NT2/D1 (cell line): ENCODE measurements around the gene UBE2Q1.

Source experiments
- DNase-seq: peaks from one replicate; pipeline ENCODE4 v3.0.0-alpha.2; 2011; ENCODE audit warnings: low read depth, low spot score
- H3K27me3 ChIP-seq: 2 replicates; pipeline ENCODE4 v1.6.0; 2011; ENCODE audit warnings: mild to moderate bottlenecking; ENCODE audit not compliant: insufficient read length, insufficient read depth
- H3K36me3 ChIP-seq: 2 replicates; pipeline ENCODE4 v1.6.1; 2011; ENCODE audit warnings: mild to moderate bottlenecking, low read length, mixed read lengths; ENCODE audit not compliant: insufficient read depth, insufficient read length
- H3K4me1 ChIP-seq: 2 replicates; pipeline ENCODE4 v1.5.1; 2011; ENCODE audit not compliant: insufficient read depth, insufficient read length
- H3K4me3 ChIP-seq: 2 replicates; pipeline ENCODE4 v1.5.1; 2011; ENCODE audit warnings: low read depth; ENCODE audit not compliant: insufficient read length
- H3K9ac ChIP-seq: 2 replicates; pipeline ENCODE4 v1.6.0; 2011; ENCODE audit warnings: low read depth; ENCODE audit not compliant: insufficient read length
- H3K9me3 ChIP-seq: 2 replicates; pipeline ENCODE4 v1.5.1; 2011; ENCODE audit warnings: mild to moderate bottlenecking, low read length; ENCODE audit not compliant: insufficient read depth
- SUZ12 ChIP-seq: IDR thresholded peaks from 2 replicates; pipeline ENCODE4 v1.6.1; 2011; ENCODE audit not compliant: insufficient read length, insufficient read depth; ENCODE audit errors: extremely low read depth
- YY1 ChIP-seq: IDR thresholded peaks from 2 replicates; pipeline ENCODE4 v1.6.1; 2011; ENCODE audit not compliant: insufficient read length, insufficient read depth
- ZNF274 ChIP-seq: IDR thresholded peaks from 2 replicates; pipeline ENCODE4 v1.6.1; 2011; ENCODE audit warnings: mild to moderate bottlenecking, low read depth, low read length

UBE2Q1 gene

GRCh38 chr1:154577346-154578057 lies 19.0 kb upstream of the UBE2Q1 start:
- H3K9ac ChIP-seq, result no peak overlapping the region
- H3K36me3 ChIP-seq, result peaks cover 62% of the 10 kb centered on the region
- no peak for DNase-seq
- H3K4me1 ChIP-seq, result peaks cover 15% of the 10 kb centered on the region
- no peaks in the 10 kb centered on the region for H3K9me3 ChIP-seq
- TF ChIP-seq SUZ12 (no peak), ZNF274 (no peak), YY1 (no peak)
- no peaks in the 10 kb centered on the region for H3K27me3 ChIP-seq
- H3K4me3 ChIP-seq, result no peak overlapping the region

- no peaks in the 10 kb centered on the region for H3K9me3 ChIP-seq
- H3K27me3 ChIP-seq, result peaks cover 2% of the 10 kb centered on the region
- H3K36me3 ChIP-seq, result peaks cover 49% of the 10 kb centered on the region
- TF ChIP-seq ZNF274, result no peak
- no peak for TF ChIP-seq YY1
- TF ChIP-seq SUZ12, result no peak
- no peak overlapping the region for H3K9ac ChIP-seq
- no peak overlapping the region for H3K4me3 ChIP-seq
- no peak for DNase-seq
- peaks cover 20% of the 10 kb centered on the region for H3K4me1 ChIP-seq
These were observed 17.6 kb upstream of the UBE2Q1 start for GRCh38 chr1:154575951-154576566.

GRCh38 chr1:154575147-154575927 lies 16.9 kb upstream of the UBE2Q1 start:
- Histone ChIP-seq H3K4me3 (no peak overlapping the region), H3K27me3 (peaks cover 6% of the 10 kb centered on the region), H3K9me3 (no peaks in the 10 kb centered on the region), H3K36me3 (peaks cover 42% of the 10 kb centered on the region), H3K4me1 (peaks cover 20% of the 10 kb centered on the region), H3K9ac (no peak overlapping the region)
- no peak for DNase-seq
- TF ChIP-seq SUZ12, result no peak
- TF ChIP-seq YY1, result no peak
- no peak for TF ChIP-seq ZNF274

GRCh38 chr1:154574716-154575115 lies 16.3 kb upstream of the UBE2Q1 start:
- no peak overlapping the region for H3K9ac ChIP-seq

GRCh38 chr1:154573168-154573510 lies 14.7 kb upstream of the UBE2Q1 start:
- Histone ChIP-seq H3K4me1 (peaks cover 26% of the 10 kb centered on the region), H3K27me3 (peaks cover 28% of the 10 kb centered on the region)
- TF ChIP-seq SUZ12 (no peak), ZNF274 (no peak), YY1 (no peak)

More at GRCh38 chr1:154574716-154575115, 16.3 kb upstream of the UBE2Q1 start:
- H3K4me3 ChIP-seq, result no peak overlapping the region
- peaks cover 12% of the 10 kb centered on the region for H3K27me3 ChIP-seq
- peaks cover 36% of the 10 kb centered on the region for H3K36me3 ChIP-seq
- peaks cover 20% of the 10 kb centered on the region for H3K4me1 ChIP-seq
- no peak for DNase-seq
- no peaks in the 10 kb centered on the region for H3K9me3 ChIP-seq
- TF ChIP-seq YY1, result no peak
- no peak for TF ChIP-seq SUZ12
- TF ChIP-seq ZNF274, result no peak

GRCh38 chr1:154572468-154573167 lies 14.2 kb upstream of the UBE2Q1 start:
- Histone ChIP-seq H3K9ac (no peak overlapping the region), H3K27me3 (peaks cover 31% of the 10 kb centered on the region), H3K9me3 (no peaks in the 10 kb centered on the region), H3K4me1 (peaks cover 29% of the 10 kb centered on the region), H3K36me3 (peaks cover 15% of the 10 kb centered on the region), H3K4me3 (no peak overlapping the region)
- no peak for TF ChIP-seq SUZ12
- TF ChIP-seq YY1, result no peak
- TF ChIP-seq ZNF274, result no peak
- DNase-seq, result no peak

More at GRCh38 chr1:154573168-154573510, 14.7 kb upstream of the UBE2Q1 start:
- Histone ChIP-seq H3K36me3 (peaks cover 20% of the 10 kb centered on the region), H3K9ac (no peak overlapping the region), H3K9me3 (no peaks in the 10 kb centered on the region), H3K4me3 (no peak overlapping the region)
- DNase-seq, result no peak

GRCh38 chr1:154571964-154572288 lies 13.5 kb upstream of the UBE2Q1 start:
- Histone ChIP-seq H3K4me3 (no peak overlapping the region), H3K9ac (no peak overlapping the region), H3K4me1 (peaks cover 32% of the 10 kb centered on the region), H3K36me3 (peaks cover 8% of the 10 kb centered on the region), H3K27me3 (peaks cover 38% of the 10 kb centered on the region), H3K9me3 (no peaks in the 10 kb centered on the region)
- TF ChIP-seq SUZ12 (no peak), ZNF274 (no peak)
- DNase-seq, result no peak
